ENCODE results near the gene KRTAP9-9.
"Not testable (repeated sequence)": the region's sequence is repeated elsewhere in the genome, so short reads cannot be mapped to it uniquely, and the experiment has no call there.

KRTAP9-9 gene

GRCh38 chr17:41255381-41256290 lies at the start of gene KRTAP9-9:
Gene KRTAP9-9 (plus strand): TSS chr17:41255384.
- not testable (repeated sequence) for H3K9me3 ChIP-seq; H3K36me3 ChIP-seq; H3K4me1 ChIP-seq (ENCODE audit: control insufficient read depth in 1 of 2, insufficient read depth in 1 of 2, low read depth in 1 of 2, low read length in 1 of 2); H3K27ac ChIP-seq; H3K4me3 ChIP-seq (ENCODE audit: low read depth in 1 of 2, low read length in 1 of 2)
- peaks cover 47% of the 10 kb centered on the region for H3K27me3 ChIP-seq

- H3K27me3 ChIP-seq: peaks cover 49% of the 10 kb centered on the region
- TF ChIP-seq CTCF (IDR thresholded peaks at IDR 0.05): no peak
- no peaks in the 10 kb centered on the region for H3K4me1 ChIP-seq (ENCODE audit: control insufficient read depth in 1 of 2, insufficient read depth in 1 of 2, low read depth in 1 of 2, low read length in 1 of 2)
- H3K36me3 ChIP-seq: no peaks in the 10 kb centered on the region
- no peaks in the 10 kb centered on the region for H3K9me3 ChIP-seq
- H3K4me3 ChIP-seq (ENCODE audit: low read depth in 1 of 2, low read length in 1 of 2): no peak overlapping the region
- no peak overlapping the region for H3K27ac ChIP-seq
Observed at GRCh38 chr17:41211845-41212466, 43.2 kb upstream of the KRTAP9-9 start.

GRCh38 chr17:41212524-41213169 lies 42.5 kb upstream of the KRTAP9-9 start:
- Histone ChIP-seq H3K4me3 (ENCODE audit: low read depth in 1 of 2, low read length in 1 of 2) (no peak overlapping the region), H3K27me3 (peaks cover 43% of the 10 kb centered on the region), H3K4me1 (ENCODE audit: control insufficient read depth in 1 of 2, insufficient read depth in 1 of 2, low read depth in 1 of 2, low read length in 1 of 2) (no peaks in the 10 kb centered on the region), H3K9me3 (no peaks in the 10 kb centered on the region), H3K27ac (no peak overlapping the region), H3K36me3 (no peaks in the 10 kb centered on the region)
- no peak for TF ChIP-seq CTCF (IDR thresholded peaks at IDR 0.05)

- no peak for TF ChIP-seq CTCF (IDR thresholded peaks at IDR 0.05)
- Histone ChIP-seq H3K4me3 (ENCODE audit: low read depth in 1 of 2, low read length in 1 of 2) (no peak overlapping the region), H3K27me3 (peaks cover 23% of the 10 kb centered on the region), H3K9me3 (no peaks in the 10 kb centered on the region), H3K4me1 (ENCODE audit: control insufficient read depth in 1 of 2, insufficient read depth in 1 of 2, low read depth in 1 of 2, low read length in 1 of 2) (no peaks in the 10 kb centered on the region), H3K36me3 (no peaks in the 10 kb centered on the region), H3K27ac (no peak overlapping the region)
Observed at GRCh38 chr17:41215681-41216080, 39.5 kb upstream of the KRTAP9-9 start.

- Histone ChIP-seq H3K4me3 (ENCODE audit: low read depth in 1 of 2, low read length in 1 of 2) (no peak overlapping the region), H3K27me3 (peaks cover 6% of the 10 kb centered on the region), H3K27ac (no peak overlapping the region), H3K9me3 (no peaks in the 10 kb centered on the region), H3K4me1 (ENCODE audit: control insufficient read depth in 1 of 2, insufficient read depth in 1 of 2, low read depth in 1 of 2, low read length in 1 of 2) (no peaks in the 10 kb centered on the region), H3K36me3 (no peaks in the 10 kb centered on the region)
- no peak for TF ChIP-seq CTCF (IDR thresholded peaks at IDR 0.05)
Observed at GRCh38 chr17:41223821-41224220, 31.4 kb upstream of the KRTAP9-9 start.

Measured in neutrophil (primary cell).